Medulla oblongata (tissue), 1 donor: ENCODE measurements around the gene BOLA2B.
"Not testable (repeated sequence)": the region's sequence is repeated elsewhere in the genome, so short reads cannot be mapped to it uniquely, and the experiment has no call there.

Experiments used
- DNase-seq: peaks from one replicate; pipeline ENCODE4 v3.0.0-alpha.2; 2015; ENCODE audit errors: extremely low spot score

The BOLA2B gene

DNA sequence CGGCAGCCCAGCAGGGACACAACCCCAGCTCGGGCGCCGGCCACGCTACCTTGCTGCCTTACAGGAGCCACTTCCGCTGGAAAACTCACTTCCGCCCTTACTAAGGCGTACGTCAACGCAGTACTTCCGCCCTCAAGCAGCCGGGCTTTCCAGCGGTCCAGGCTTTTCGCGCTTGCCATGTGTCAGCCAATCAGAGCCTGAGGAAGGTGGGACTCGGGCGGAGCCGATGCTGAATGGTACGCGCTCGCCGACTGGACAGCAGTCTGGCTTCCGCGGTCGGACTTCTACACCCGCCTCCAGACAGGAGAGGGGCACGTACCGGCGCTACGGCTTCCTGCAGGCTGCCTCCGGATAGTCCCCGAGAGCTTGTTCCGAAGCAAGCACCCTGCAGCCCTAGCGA is at the start of gene BOLA2B, which contains the start of gene SLX1A:
TSS of gene BOLA2B (minus strand) at position 52 of the 400 bp plus-strand sequence. CDS start 71 bp downstream, outside the sequence.
TSS of gene SLX1A (plus strand) at position 261 of the 400 bp plus-strand sequence. CDS start 210 bp downstream, outside the sequence.
- not testable (repeated sequence) for DNase-seq

DNA sequence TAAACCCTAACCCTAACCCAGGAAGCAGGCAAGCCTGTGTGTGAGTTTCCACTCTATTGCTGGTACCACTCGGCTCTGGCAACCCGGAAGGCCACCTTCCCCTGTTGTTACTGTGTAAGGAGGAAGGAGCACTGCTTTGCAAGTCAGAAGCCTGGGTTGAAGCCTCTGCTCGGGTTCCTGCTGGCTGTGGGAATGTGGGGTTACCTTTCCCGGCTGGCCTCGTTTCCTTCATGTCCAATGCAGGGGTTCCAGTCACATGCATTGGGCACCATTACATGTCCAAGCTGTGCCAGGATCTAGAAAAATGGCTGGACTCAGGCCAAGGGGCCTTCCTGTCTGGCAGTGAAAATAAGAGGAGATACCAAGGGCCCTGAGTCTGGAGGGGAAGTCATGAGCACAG is 23.6 kb upstream of the BOLA2B start:
- not testable (repeated sequence) for DNase-seq

DNA sequence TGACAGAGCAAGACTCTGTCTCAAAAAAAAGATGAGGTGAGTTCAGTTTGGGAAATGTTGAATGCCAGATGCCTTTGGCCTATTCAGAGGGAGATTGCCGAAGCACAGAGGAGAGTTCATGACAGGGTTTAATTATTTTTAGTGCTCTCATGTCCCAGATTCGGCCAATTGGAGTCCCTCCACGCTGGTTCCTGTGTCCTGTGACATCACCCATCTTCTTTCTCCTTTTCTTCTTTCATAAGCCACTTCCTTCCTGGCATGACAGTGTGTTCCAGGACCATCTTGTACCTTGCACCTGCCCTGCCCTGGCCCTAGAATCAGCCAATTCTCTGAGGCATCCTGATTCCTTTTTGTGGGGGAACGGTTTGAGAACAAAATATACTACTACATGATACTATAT is 17.9 kb upstream of the BOLA2B start:
- DNase-seq: not testable (repeated sequence)

DNA sequence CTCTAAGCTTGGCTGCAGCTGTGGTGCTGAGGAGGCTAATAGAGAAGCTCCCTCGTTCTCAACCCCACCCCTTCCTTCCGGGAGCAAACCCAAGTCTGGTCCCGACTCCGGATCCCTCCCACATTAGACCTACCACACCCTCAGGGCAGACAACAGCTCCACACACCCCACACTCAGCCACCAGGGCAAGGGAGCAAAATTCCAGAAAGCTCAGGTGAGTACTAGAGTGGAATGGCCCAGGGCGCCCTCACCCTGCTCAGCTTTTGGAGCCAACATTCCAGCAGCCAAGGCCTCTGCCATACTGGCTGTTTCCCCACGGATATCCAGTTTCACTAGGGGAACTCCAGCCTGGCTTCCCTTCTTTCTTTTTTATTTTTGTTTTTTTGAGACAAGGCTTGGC is 15.6 kb upstream of the BOLA2B start:
- DNase-seq: not testable (repeated sequence)

DNA sequence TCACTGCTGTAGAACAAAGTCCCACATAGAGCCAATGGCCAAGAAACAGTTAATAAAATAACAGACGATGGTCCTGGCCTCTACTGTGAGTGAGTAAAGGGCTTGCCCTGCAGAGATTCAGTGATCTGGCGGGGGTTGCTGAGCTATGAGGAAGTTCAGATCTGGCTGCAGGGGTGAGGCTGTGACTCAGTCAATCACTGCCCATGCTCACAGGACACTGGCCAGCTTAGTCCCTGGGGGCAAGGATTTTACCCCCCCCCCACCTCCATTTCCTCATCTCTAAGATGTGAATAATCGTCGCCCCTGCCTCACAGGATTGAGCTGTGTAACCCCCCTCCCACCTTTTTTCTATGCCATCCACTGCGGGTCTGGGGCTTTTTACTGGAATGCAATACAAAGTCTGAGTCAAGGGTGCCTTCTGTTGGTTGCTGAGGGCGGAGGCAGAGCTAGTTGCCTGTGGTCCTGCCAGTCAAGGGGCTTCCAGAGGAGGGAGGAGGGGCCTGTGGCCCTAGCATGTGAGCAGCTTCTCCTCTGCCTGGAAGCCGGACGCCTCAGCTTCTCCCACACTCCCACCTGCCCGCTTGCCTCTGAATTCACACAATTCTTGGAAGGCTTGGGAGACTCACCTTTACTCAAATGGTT is 13.7 kb upstream of the BOLA2B start:
- not testable (repeated sequence) for DNase-seq

DNA sequence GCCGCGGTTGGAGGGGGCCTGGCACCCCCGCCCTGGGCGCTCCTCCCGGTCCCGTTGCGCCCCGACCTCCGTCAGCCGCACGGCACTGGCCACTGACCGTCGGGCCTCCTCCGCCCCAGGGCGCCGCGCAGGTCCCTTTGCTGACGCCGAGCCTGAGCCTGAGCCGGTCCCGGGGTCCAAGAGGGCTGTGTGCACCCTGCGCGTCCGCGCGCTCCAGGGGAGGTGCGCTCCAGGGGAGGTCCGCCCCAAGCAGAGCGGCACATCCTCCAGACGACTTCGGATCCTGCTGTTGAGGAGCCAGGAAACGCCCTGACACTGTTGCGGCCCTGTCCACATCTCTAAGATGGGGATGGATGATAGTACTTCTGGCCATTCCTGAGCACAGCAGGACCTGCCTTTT is 12.8 kb upstream of the BOLA2B start:
- DNase-seq: not testable (repeated sequence)

DNA sequence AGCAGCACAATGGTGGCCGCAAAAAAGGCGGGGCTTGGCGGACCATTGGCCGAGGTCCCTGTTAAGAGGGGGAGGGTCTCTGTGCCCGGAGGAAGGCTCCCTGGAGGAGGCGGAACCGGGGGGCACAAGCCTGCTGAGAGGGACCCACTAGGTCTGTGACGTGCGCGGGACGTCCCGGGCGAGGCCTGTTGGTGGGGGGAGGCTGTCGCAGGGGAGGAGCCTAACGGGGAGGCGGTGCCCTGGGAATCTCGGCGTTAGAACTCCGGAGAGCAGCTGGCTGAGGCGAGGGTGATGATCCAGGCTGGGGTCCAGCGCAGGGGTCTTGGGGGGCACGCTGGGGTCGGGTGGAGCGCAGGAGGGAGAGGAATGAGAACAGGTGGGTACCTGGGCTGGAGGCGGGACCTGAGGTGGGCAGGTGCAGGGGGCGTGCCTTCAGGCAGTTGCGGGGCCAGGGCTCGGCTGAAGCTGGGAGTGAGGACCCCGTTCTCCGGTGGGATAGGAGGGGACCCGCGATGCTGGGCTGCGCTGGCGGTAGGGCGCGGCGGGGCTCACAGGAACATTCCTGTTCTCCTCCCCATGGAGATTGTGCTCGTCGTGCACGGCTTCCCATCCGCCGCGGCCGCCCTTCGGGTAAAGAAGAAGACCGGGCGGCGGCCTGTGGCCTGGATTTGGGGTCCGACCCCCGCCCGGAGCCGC is 12.2 kb upstream of the BOLA2B start:
- not testable (repeated sequence) for DNase-seq

DNA sequence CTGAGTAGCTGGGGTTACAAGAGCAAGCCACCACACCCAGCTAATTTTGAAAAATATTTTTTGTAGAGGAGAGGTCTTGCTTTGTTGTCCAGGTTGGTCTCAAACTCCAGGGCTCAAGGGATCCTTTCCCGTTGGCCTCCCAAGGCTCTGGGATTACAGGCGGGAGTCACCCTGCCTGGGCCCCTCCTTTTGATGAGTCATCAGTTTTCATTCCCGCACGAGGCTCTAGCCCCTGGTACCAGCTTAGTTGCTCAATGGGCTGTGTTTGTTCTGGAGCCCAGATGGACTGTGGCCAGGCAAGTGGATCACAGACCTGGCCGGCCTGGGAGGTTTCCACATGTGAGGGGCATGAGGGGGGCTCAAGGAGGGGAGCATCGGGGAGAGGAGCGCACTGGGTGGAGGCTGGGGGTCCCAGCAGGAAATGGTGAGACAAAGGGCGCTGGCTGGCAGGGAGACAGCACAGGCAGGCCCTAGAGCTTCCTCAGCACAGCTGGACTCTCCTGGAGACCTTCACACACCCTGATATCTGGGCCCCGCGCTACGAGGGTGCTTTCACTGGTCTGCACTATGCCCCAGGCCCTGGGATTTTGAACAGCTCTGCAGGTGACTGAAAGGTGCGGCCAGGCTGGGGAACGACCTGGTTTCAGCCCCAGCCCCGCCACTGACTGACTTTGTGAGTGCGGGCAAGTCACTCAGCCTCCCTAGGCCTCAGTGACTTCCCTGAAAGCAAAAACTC is 6.3 kb upstream of the BOLA2B start:
- not testable (repeated sequence) for DNase-seq

DNA sequence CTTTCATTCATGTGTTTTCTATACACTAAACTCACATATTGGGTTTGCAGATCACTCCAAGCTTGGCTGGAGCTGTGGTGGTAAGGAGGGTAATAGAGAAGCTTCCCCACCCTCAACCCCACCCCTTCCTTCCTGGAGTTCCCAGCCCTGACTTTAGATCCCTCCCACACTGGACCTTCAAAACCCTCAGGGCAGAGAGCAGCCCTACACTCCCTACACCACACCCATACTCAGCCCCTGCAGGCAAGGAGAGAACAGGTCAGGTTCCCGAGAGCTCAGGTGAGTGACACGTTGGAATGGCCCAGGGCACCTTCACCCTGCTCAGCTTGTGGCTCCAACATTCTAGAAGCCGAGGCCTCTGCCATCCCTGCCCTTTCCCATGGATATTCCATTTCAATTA is 5.6 kb upstream of the BOLA2B start, which contains the start of gene SULT1A3:
TSS of gene SULT1A3 (plus strand) at position 207 of the 400 bp plus-strand sequence. CDS start 1,474 bp downstream, outside the sequence.
- DNase-seq: not testable (repeated sequence)

DNA sequence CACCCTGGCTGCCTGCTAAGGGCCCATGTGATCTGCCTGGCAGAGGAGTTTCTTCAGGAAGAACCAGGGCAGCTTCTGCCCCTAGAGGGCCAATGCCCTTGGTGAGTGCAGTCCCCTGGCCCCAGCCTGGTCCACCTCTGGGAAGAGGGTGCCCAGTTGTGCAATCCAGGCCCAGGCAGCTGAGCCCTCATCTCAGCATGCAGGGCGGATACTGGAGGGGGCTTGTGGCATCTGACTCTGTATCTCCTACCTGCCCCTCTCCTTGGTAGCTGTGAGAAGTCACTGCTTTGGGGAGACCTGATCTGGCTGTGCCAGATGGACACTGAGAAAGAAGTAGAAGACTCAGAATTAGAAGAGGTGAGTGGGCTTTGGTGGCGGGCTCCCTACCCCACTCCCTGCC is 3.5 kb upstream of the BOLA2B start:
- not testable (repeated sequence) for DNase-seq

DNA sequence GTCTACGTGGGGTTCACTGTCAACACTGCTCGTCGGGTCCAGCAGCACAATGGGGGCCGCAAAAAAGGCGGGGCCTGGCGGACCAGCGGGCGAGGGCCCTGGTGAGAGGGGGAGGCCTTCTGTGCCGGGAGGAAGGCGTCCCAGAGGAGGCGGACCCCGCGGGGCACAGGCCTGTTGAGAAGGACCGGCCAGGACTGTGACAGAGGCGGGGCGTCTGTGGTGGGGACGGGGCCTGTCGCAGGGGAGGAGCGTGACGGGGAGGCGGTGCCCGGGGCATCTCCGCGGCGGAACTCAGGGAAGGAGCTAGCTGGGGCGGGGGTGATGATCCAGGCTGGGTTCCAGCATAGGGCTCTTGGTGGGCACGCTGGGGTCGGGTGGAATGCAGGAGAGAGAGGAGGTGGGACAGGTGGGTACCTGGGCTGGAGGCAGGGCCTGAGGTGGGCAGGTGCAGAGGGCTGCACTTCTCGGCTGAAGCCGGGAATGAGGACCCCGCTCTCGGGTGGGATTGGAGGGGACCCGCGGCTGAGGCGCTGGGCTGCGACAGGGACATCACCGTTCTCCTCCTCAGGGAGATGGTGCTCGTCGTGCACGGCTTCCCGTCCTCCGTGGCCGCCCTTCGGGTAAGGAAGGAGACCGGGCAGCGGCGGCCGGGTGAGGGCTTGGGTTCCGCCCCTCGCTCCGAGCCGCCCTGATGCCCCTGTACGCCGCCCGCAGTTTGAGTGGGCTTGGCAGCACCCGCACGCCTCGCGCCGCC is 883 bp upstream of the BOLA2B start:
- not testable (repeated sequence) for DNase-seq

DNA sequence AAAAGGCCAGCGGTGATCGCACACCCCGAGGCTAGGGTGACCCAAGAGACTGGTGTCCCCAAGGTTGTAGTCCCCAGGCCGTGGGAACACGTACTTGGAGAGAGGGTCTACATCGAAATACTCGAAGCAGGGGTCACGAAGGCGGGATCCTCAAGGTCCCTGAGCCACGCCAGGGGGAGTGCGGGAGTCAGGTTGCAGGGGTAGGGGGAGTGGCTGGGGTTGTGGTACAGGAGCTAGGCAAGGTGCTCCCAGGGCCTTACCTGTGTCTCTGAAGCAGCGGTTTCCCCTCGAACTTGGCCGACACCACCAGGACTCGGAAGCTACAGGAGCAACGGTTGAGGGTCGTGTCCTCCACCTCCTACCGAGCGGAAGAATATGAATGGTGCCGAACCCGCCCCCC is 368 bp downstream of the BOLA2B start:
- DNase-seq: not testable (repeated sequence)

DNA sequence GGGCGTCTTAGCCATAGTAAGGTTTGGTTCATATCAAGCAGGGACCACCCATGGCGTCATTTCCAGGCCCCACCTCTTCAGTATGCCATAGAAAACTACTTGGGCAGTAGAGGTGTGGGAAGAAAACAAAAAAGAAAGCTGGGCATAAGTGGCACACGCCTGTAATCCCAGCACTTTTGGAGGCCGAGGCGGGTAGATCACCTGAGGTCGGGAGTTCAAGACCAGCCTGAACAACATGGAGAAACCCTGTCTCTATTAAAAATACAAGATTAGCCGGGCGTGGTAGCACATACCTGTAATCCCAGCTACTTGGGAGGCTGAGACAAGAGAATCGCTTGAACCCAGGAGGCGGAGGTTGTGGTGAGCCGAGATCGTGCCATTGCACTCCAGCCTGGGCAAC is 2.3 kb downstream of the BOLA2B start:
- DNase-seq: not testable (repeated sequence)

DNA sequence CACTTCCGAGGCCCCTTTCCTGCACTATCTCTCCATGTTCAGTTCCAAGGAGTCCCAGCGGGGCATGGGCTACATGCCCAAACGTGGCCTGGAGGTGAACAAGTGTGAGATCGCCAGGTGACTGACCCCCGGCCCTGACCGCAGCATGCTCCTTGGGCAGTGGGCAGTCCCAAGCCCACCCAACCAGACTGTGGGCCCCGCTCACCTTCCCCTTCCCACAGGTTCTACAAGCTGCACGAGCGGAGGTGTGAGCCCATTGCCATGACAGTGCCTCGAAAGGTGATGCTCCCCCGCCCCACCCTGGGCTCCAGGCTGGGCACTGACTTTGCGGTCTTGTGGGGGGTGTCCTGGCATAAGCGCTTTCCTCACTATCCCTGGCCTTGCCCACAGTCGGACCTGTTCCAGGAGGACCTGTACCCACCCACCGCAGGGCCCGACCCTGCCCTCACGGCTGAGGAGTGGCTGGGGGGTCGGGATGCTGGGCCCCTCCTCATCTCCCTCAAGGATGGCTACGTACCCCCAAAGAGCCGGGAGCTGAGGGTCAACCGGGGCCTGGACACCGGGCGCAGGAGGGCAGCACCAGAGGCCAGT is 5.4 kb downstream of the BOLA2B start:
- no peak for DNase-seq

DNA sequence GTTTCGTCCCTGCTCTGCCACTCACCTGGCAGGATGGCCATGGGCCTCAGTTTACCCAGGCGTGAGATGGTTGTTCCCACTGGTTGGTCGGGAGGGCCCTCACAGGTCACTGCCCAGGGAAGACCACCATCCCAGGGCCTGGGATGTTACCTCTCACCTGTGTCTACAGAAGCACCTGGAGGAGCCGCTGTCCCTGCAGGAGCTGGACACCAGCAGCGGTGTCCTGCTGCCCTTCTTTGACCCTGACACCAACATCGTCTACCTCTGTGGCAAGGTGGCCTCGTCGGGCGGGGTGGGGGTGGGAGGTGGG is 6.0 kb downstream of the BOLA2B start:
- no peak for DNase-seq

DNA sequence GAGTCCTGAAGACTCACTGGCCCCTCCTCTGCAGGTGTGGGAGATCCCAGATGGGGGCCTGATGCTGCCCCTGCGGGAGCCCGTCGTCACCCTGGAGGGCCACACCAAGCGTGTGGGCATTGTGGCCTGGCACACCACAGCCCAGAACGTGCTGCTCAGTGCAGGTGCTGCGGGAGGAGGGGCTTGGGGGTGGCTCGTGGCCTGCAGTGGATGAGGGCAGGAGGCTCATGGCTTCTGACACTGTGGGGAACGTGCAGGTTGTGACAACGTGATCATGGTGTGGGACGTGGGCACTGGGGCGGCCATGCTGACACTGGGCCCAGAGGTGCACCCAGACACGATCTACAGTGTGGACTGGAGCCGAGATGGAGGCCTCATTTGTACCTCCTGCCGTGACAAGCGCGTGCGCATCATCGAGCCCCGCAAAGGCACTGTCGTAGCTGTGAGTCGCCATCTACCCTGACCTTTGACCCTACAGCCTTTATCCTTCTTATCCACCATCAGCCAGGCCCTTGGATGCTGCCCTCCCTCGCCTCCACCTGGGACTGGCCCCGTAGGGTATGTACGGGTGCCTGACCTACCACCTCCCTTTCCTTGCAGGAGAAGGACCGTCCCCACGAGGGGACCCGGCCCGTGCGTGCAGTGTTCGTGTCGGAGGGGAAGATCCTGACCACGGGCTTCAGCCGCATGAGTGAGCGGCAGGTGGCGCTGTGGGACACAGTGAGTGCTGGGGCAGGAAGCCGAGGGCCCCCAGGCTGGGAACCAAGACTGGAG is 6.5 kb downstream of the BOLA2B start:
- DNase-seq: peak; percentile 37

DNA sequence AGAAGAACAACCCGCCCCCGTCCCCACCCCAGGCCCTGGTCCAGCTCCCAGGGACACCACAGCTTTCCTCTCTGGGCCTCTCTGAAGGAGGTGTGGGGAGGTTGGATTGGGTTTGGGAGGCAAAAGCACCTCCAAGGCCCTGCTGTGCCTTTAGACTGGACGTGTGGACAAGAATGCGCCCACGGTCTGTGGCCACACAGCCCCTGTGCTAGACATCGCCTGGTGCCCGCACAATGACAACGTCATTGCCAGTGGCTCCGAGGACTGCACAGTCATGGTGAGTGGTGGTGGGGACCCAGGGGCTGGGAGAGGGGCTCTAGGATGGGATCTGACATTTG is 7.1 kb downstream of the BOLA2B start:
- no peak for DNase-seq

DNA sequence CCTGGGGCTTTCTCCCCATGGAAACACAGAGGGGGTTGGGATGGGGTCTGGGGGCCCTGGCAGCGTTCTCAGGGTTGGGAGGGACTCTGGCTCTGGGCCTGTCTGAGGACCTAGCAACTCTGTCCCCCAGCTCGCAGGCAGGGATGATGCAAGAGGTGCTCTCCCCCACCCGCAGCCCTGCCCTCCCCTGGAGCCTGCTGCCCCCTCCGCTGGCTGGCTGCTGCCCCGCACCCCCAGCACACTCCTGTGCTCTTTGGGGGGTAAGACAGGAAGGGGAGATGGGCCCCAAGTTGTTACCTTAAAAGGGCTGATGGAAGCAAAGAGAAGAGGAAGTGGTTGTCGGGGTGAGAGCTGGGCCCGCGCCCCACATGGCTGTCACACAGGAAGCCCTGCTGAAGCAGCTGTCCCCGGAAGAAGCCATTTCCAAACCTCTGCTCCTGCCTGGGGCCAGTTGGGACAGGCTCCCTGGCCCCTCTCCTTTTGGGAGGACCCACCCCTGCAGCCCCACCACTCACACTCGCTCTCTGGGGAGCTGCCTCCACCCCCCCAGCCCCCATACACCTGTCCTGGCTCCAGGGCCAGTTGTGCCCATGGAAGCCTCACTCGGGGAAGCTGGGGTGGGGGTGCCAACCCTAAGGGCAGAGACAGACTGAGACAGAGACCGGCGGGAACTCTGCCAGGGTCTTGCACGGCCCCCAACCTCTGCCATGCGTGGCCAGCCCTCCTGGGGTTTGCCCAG is 7.6 kb downstream of the BOLA2B start:
- DNase-seq: peak; percentile 70

DNA sequence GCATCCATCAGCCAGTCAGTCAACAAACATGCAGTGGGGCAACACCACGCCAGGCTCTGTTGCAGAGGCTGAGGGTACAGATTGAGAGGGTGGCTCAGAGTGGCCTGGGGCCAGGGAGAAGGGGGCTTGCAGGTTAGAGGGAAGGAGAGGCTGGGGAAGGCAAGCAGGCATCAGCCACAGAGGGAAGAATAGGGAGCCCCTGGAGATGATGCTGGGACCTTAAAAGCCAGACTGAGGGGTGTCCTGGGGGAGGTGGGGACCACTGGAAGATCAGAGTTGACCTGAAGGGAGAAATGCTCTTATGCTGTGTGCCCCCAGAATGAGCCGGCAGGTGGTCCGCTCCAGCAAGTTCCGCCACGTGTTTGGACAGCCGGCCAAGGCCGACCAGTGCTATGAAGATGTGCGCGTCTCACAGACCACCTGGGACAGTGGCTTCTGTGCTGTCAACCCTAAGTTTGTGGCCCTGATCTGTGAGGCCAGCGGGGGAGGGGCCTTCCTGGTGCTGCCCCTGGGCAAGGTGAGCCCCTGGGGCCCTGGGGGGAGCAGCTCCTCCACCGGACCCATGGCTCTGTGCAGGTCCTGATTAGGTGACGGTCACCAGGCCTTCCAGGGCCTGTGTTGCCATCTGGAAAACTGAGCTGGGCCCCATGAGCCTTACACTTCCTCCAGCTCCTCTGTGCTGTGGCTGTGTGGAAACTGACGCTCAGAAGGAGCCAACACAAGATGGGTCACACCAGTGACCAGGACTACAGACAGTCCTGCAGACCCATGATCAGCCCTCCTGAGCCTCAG is 8.4 kb downstream of the BOLA2B start:
- no peak for DNase-seq
